NB4 (cell line): ENCODE data around the gene CDKAL1.

Experiments
- DNase-seq: peaks from one replicate; pipeline ENCODE4 v3.0.0; 2010; ENCODE audit warnings: low read depth
- H3K4me3 ChIP-seq: one replicate; pipeline ENCODE4 v1.5.1; 2011; ENCODE audit warnings: mild to moderate bottlenecking, low read depth, low read length, moderate library complexity
- MYC ChIP-seq: IDR thresholded peaks from 2 replicates; pipeline ENCODE4 v1.6.1; 2011; ENCODE audit warnings: low read depth, low read length
- POLR2A ChIP-seq: IDR thresholded peaks from 2 replicates; pipeline ENCODE4 v1.6.1; 2011; ENCODE audit warnings: mild to moderate bottlenecking; ENCODE audit not compliant: insufficient read length; ENCODE audit errors: extremely low read depth
- TF ChIP-seq, protein P1 (sequence below): IDR thresholded peaks from 2 replicates; pipeline ENCODE4 v1.6.1; 2011; ENCODE audit warnings: low read depth, low read length
- TF ChIP-seq, protein P2 (sequence below): IDR thresholded peaks from one replicate; pipeline ENCODE4 v1.5.1; 2012; ENCODE audit warnings: low read depth, low read length

CDKAL1 gene

DNA sequence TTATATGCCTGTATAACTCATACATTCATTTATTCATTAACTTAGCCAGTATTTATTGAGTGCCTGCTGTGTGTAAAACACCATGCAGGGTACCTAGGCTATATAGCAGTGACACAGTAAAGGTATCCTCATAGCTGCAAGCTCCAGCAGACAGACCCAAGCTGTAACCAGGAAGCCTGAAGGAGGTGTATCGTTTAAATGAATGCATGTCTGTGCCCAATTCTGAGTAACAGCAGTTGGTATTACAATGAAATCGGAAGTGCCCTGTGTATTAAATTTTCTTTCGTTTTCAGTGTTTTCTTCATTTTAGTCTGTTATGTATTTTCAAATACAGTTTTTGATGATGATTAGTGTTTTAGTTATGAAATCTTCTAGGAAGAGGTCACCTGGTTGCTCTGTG lies 573.5 kb downstream of the CDKAL1 start:
- TF ChIP-seq, protein P1, sequence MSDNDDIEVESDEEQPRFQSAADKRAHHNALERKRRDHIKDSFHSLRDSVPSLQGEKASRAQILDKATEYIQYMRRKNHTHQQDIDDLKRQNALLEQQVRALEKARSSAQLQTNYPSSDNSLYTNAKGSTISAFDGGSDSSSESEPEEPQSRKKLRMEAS: no peak
- no peak for TF ChIP-seq MYC
- TF ChIP-seq, protein P2, sequence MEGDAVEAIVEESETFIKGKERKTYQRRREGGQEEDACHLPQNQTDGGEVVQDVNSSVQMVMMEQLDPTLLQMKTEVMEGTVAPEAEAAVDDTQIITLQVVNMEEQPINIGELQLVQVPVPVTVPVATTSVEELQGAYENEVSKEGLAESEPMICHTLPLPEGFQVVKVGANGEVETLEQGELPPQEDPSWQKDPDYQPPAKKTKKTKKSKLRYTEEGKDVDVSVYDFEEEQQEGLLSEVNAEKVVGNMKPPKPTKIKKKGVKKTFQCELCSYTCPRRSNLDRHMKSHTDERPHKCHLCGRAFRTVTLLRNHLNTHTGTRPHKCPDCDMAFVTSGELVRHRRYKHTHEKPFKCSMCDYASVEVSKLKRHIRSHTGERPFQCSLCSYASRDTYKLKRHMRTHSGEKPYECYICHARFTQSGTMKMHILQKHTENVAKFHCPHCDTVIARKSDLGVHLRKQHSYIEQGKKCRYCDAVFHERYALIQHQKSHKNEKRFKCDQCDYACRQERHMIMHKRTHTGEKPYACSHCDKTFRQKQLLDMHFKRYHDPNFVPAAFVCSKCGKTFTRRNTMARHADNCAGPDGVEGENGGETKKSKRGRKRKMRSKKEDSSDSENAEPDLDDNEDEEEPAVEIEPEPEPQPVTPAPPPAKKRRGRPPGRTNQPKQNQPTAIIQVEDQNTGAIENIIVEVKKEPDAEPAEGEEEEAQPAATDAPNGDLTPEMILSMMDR: no peak
- no peak for TF ChIP-seq POLR2A
- H3K4me3 ChIP-seq: no peak overlapping the region
- no peak for DNase-seq

- no peak for DNase-seq
- H3K4me3 ChIP-seq: no peak overlapping the region
- TF ChIP-seq, protein P2: no peak
- TF ChIP-seq, protein P1: no peak
- TF ChIP-seq POLR2A (no peak), MYC (no peak)
Observed at GRCh38 chr6:21109391-21110178, 575.3 kb downstream of the CDKAL1 start.

GRCh38 chr6:21110684-21111083 lies 576.4 kb downstream of the CDKAL1 start:
- no peak for TF ChIP-seq MYC
- no peak for TF ChIP-seq POLR2A
- TF ChIP-seq, protein P1: no peak
- TF ChIP-seq, protein P2: no peak
- H3K4me3 ChIP-seq: no peak overlapping the region
- no peak for DNase-seq

DNA sequence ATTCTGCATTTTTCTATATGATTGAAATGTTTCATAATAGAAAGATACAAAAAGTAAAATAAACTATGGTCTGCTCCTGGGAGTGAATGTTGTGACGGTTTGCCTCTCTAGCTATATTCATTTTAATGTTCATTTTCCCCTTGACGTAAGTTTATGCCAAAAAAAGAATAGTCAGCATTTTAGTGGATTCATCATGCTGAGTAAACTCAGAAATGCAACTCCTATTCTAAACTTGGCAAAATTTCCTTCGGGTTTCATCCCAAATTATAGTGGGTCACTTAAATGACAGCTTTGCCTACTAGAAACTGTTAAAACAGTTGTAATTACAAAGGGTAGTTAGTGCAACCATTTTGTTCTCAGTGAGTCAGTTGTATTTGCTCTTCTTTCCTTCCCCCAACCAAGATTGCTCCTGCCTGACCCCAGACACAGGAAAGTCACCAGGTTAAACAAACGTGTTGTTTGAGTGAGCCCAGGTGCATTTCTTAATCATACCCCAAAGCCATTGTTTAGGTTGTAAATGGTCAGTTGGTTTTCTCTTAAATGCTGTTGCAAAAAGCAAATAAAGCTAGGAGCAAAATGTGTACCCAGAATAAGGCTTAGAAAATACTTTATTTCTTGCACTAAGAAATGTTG lies 577.0 kb downstream of the CDKAL1 start:
- no peak for DNase-seq
- no peak overlapping the region for H3K4me3 ChIP-seq
- TF ChIP-seq MYC (no peak), POLR2A (no peak)
- TF ChIP-seq, protein P2: no peak
- TF ChIP-seq, protein P1: no peak

GRCh38 chr6:21115111-21115510 lies 580.9 kb downstream of the CDKAL1 start:
- no peak for DNase-seq

More at GRCh38 chr6:21115111-21115510, 580.9 kb downstream of the CDKAL1 start:
- H3K4me3 ChIP-seq: no peak overlapping the region
- TF ChIP-seq POLR2A (no peak), MYC (no peak)
- TF ChIP-seq, protein P1: no peak
- TF ChIP-seq, protein P2: no peak
